ENCODE measurements around the gene SLC9C2. TPM values are rescaled to one million over a fixed set of nuclear protein-coding genes. Genes with fewer than 3 reads are reported as not detected.

SLC9C2 gene
- total RNA-seq, 2 donors from 2014 or later: not detected

Other genes starting within 250 kb of the SLC9C2 start
- 100 to 1,000 TPM; 136 to 147 TPM for gene PRDX6, start 125.7 kb downstream of the SLC9C2 start, total RNA-seq
- gene TEX50, start 32.3 kb upstream of the SLC9C2 start, total RNA-seq: not detected
- under 1 TPM in 1 of 2 donors, not detected in 1; 0.34 TPM for gene ANKRD45, start 66.8 kb upstream of the SLC9C2 start, total RNA-seq
- 10 to 100 TPM; 19.7 to 22.1 TPM for gene KLHL20, start 111.9 kb upstream of the SLC9C2 start, total RNA-seq
- gene DARS2, start 221.6 kb upstream of the SLC9C2 start, total RNA-seq: 10 to 100 TPM; 16.3 to 22.2 TPM
- gene CENPL, start 221.8 kb upstream of the SLC9C2 start, total RNA-seq: 10 to 100 TPM; 36.2 to 38.3 TPM